ENCODE measurements around the gene ZCCHC7.
"Not testable (repeated sequence)": the region's sequence is repeated elsewhere in the genome, so short reads cannot be mapped to it uniquely, and the experiment has no call there.

Gene ZCCHC7

GRCh38 chr9:37105234-37105633 is 15.1 kb upstream of the ZCCHC7 start:
- no peak overlapping the region for H2AFZ ChIP-seq (ENCODE audit: low read depth, low read length)
- no peak overlapping the region for H3K4me3 ChIP-seq (ENCODE audit: low read depth in 1 of 2, low read length in 2 of 2)
- no peaks in the 10 kb centered on the region for H3K36me3 ChIP-seq (ENCODE audit: insufficient read depth, low read length)
- DNase-seq (no peak), ATAC-seq (ENCODE audit: insufficient read depth, low read depth) (no peak)
- no peaks in the 10 kb centered on the region for H3K4me1 ChIP-seq (ENCODE audit: insufficient read depth, low read length)
- no peak overlapping the region for H3K27ac ChIP-seq (ENCODE audit: low read length)
- H3K4me2 ChIP-seq (ENCODE audit: insufficient read depth, low read length), result no peak overlapping the region
- H4K20me1 ChIP-seq (ENCODE audit: insufficient read depth, low read length), result no peaks in the 10 kb centered on the region
- no peak overlapping the region for H3K9ac ChIP-seq (ENCODE audit: low read depth, low read length)
- TF ChIP-seq CTCF (IDR thresholded peaks at IDR 0.05; ENCODE audit: borderline replicate concordance, extremely low read depth, low read length, poor library complexity, severe bottlenecking), result no peak
- no peak for TF ChIP-seq EZH2 (IDR thresholded peaks at IDR 0.05; ENCODE audit: borderline replicate concordance, low read depth, low read length, severe bottlenecking)
- H3K9me3 ChIP-seq (ENCODE audit: insufficient read depth, low read length, severe bottlenecking), result no peaks in the 10 kb centered on the region
- H3K27me3 ChIP-seq (ENCODE audit: insufficient read depth, low read length, poor library complexity), result no peaks in the 10 kb centered on the region
- no peaks in the 10 kb centered on the region for H3K79me2 ChIP-seq (ENCODE audit: insufficient read depth, low read length)

- no peaks in the 10 kb centered on the region for H3K79me2 ChIP-seq (ENCODE audit: insufficient read depth, low read length)
- H3K36me3 ChIP-seq (ENCODE audit: insufficient read depth, low read length), result no peaks in the 10 kb centered on the region
- no peaks in the 10 kb centered on the region for H3K27me3 ChIP-seq (ENCODE audit: insufficient read depth, low read length, poor library complexity)
- H3K4me1 ChIP-seq (ENCODE audit: insufficient read depth, low read length), result peaks cover 4% of the 10 kb centered on the region; the same call in 1 of the 2 replicates
- TF ChIP-seq EZH2 (IDR thresholded peaks at IDR 0.05; ENCODE audit: borderline replicate concordance, low read depth, low read length, severe bottlenecking), result no peak
- no peak for TF ChIP-seq CTCF (IDR thresholded peaks at IDR 0.05; ENCODE audit: borderline replicate concordance, extremely low read depth, low read length, poor library complexity, severe bottlenecking)
- no peak overlapping the region for H3K27ac ChIP-seq (ENCODE audit: low read length)
- ATAC-seq (ENCODE audit: insufficient read depth, low read depth) (no peak), DNase-seq (no peak)
- H4K20me1 ChIP-seq (ENCODE audit: insufficient read depth, low read length), result no peaks in the 10 kb centered on the region
- H2AFZ ChIP-seq (ENCODE audit: low read depth, low read length), result no peak overlapping the region
- no peak overlapping the region for H3K4me3 ChIP-seq (ENCODE audit: low read depth in 1 of 2, low read length in 2 of 2)
- H3K9me3 ChIP-seq (ENCODE audit: insufficient read depth, low read length, severe bottlenecking), result no peaks in the 10 kb centered on the region
- no peak overlapping the region for H3K4me2 ChIP-seq (ENCODE audit: insufficient read depth, low read length)
- H3K9ac ChIP-seq (ENCODE audit: low read depth, low read length), result no peak overlapping the region
Observed at GRCh38 chr9:37107701-37108100, 12.7 kb upstream of the ZCCHC7 start.

GRCh38 chr9:37114442-37114841 is 5.9 kb upstream of the ZCCHC7 start:
- H3K9ac ChIP-seq (ENCODE audit: low read depth, low read length); H3K79me2 ChIP-seq (ENCODE audit: insufficient read depth, low read length); H3K27ac ChIP-seq (ENCODE audit: low read length); H3K4me2 ChIP-seq (ENCODE audit: insufficient read depth, low read length); H3K4me3 ChIP-seq (ENCODE audit: low read depth in 1 of 2, low read length in 2 of 2); H3K4me1 ChIP-seq (ENCODE audit: insufficient read depth, low read length); H3K27me3 ChIP-seq (ENCODE audit: insufficient read depth, low read length, poor library complexity); H3K9me3 ChIP-seq (ENCODE audit: insufficient read depth, low read length, severe bottlenecking); H2AFZ ChIP-seq (ENCODE audit: low read depth, low read length); H3K36me3 ChIP-seq (ENCODE audit: insufficient read depth, low read length); DNase-seq; ATAC-seq (ENCODE audit: insufficient read depth, low read depth); H4K20me1 ChIP-seq (ENCODE audit: insufficient read depth, low read length): not testable (repeated sequence)

GRCh38 chr9:37117956-37118355 is 2.4 kb upstream of the ZCCHC7 start:
- Histone ChIP-seq H3K27ac (ENCODE audit: low read length) (no peak overlapping the region), H3K4me1 (ENCODE audit: insufficient read depth, low read length) (peaks cover 28% of the 10 kb centered on the region), H3K36me3 (ENCODE audit: insufficient read depth, low read length) (no peaks in the 10 kb centered on the region), H3K9me3 (ENCODE audit: insufficient read depth, low read length, severe bottlenecking) (no peaks in the 10 kb centered on the region), H4K20me1 (ENCODE audit: insufficient read depth, low read length) (no peaks in the 10 kb centered on the region; the same call in 1 of the 2 replicates), H3K27me3 (ENCODE audit: insufficient read depth, low read length, poor library complexity) (no peaks in the 10 kb centered on the region), H3K79me2 (ENCODE audit: insufficient read depth, low read length) (peaks cover 30% of the 10 kb centered on the region), H3K4me2 (ENCODE audit: insufficient read depth, low read length) (no peak overlapping the region), H3K9ac (ENCODE audit: low read depth, low read length) (no peak overlapping the region), H3K4me3 (ENCODE audit: low read depth in 1 of 2, low read length in 2 of 2) (no peak overlapping the region), H2AFZ (ENCODE audit: low read depth, low read length) (no peak overlapping the region)
- DNase-seq (no peak), ATAC-seq (ENCODE audit: insufficient read depth, low read depth) (no peak)
- no peak for TF ChIP-seq EZH2 (IDR thresholded peaks at IDR 0.05; ENCODE audit: borderline replicate concordance, low read depth, low read length, severe bottlenecking)
- no peak for TF ChIP-seq CTCF (IDR thresholded peaks at IDR 0.05; ENCODE audit: borderline replicate concordance, extremely low read depth, low read length, poor library complexity, severe bottlenecking)

All from DND-41 (cell line).